Thoracic aorta (tissue), 2 donors: Measurements from ENCODE around the gene HIRIP3. TPM values are rescaled to one million over a fixed set of nuclear protein-coding genes. Genes with fewer than 3 reads are reported as not detected.

Source experiments
- ATAC-seq: fragments of 150-250 bp; one replicate; pipeline ENCODE4 v1.8.0; 2017; ENCODE audit warnings: low read depth; ENCODE audit not compliant: insufficient number of reproducible peaks, low FRiP score
- DNase-seq: peaks from one replicate; pipeline ENCODE4 v3.0.0-alpha.2; 2020; ENCODE audit warnings: low spot score
- H3K27ac ChIP-seq, 2 donors: fragments of 200-600 bp; sonication (generic); 1 replicate in 1 of 2; 2 replicates in 1 of 2; pipeline ENCODE4 v1.5.1; 2016; ENCODE audit warnings: mild to moderate bottlenecking in 2 of 2, moderate library complexity in 2 of 2
- H3K27me3 ChIP-seq: fragments of 200-600 bp; sonication (generic); replicated peaks from 2 replicates; pipeline ENCODE4 v1.6.0; 2016; ENCODE audit warnings: mild to moderate bottlenecking; ENCODE audit not compliant: insufficient read depth
- H3K36me3 ChIP-seq: fragments of 200-600 bp; sonication (generic); one replicate; pipeline ENCODE4 v1.5.1; 2016
- H3K4me1 ChIP-seq, 2 donors: fragments of 200-600 bp; sonication (generic); 1 replicate in 1 of 2; 2 replicates in 1 of 2; pipeline versions ENCODE4 v1.5.1 to v1.6.0; 2016; ENCODE audit warnings: low read depth in 2 of 2, mild to moderate bottlenecking in 1 of 2; ENCODE audit not compliant: control insufficient read depth in 1 of 2
- H3K4me3 ChIP-seq: fragments of 200-600 bp; sonication (generic); 2 replicates; pipeline ENCODE4 v1.5.1; 2016; ENCODE audit warnings: mild to moderate bottlenecking
- H3K9me3 ChIP-seq: fragments of 200-600 bp; sonication (generic); 2 replicates; pipeline ENCODE4 v1.5.1; 2016
- total RNA-seq, 2 donors: library from RNA; depleted of rRNA; stranded (reverse); fragments of >200 nt; gene quantifications; one replicate each; pipeline versions ENCODE4 v1.1.0 to v1.2.3, GENCODE V29; 2016
- TF ChIP-seq, protein P1 (sequence below): fragments of 200-600 bp; sonication (generic); IDR thresholded peaks from one replicate; pipeline ENCODE4 v1.5.1; 2019; ENCODE audit warnings: antibody characterized with exemption

HIRIP3 gene
- total RNA-seq, 2 donors from 2014 or later: 6.1 to 17.7 TPM

GRCh38 chr16:29984764-29985147, 10.7 kb downstream of the HIRIP3 start:
- TF ChIP-seq, protein P1, sequence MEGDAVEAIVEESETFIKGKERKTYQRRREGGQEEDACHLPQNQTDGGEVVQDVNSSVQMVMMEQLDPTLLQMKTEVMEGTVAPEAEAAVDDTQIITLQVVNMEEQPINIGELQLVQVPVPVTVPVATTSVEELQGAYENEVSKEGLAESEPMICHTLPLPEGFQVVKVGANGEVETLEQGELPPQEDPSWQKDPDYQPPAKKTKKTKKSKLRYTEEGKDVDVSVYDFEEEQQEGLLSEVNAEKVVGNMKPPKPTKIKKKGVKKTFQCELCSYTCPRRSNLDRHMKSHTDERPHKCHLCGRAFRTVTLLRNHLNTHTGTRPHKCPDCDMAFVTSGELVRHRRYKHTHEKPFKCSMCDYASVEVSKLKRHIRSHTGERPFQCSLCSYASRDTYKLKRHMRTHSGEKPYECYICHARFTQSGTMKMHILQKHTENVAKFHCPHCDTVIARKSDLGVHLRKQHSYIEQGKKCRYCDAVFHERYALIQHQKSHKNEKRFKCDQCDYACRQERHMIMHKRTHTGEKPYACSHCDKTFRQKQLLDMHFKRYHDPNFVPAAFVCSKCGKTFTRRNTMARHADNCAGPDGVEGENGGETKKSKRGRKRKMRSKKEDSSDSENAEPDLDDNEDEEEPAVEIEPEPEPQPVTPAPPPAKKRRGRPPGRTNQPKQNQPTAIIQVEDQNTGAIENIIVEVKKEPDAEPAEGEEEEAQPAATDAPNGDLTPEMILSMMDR: no peak
- H3K4me1 ChIP-seq: no peaks in the 10 kb centered on the region
- no peaks in the 10 kb centered on the region for H3K27me3 ChIP-seq
- DNase-seq: no peak
- H3K27ac ChIP-seq: no peak overlapping the region
- H3K36me3 ChIP-seq: peaks cover 94% of the 10 kb centered on the region
- H3K9me3 ChIP-seq: no peaks in the 10 kb centered on the region
- no peak for ATAC-seq
- H3K4me3 ChIP-seq: no peak overlapping the region

- no peaks in the 10 kb centered on the region for H3K9me3 ChIP-seq
- H3K4me1 ChIP-seq: no peaks in the 10 kb centered on the region
- DNase-seq (no peak), ATAC-seq (no peak)
- H3K27ac ChIP-seq: no peak overlapping the region
- peaks cover 95% of the 10 kb centered on the region for H3K36me3 ChIP-seq
- no peak overlapping the region for H3K4me3 ChIP-seq
- H3K27me3 ChIP-seq: no peaks in the 10 kb centered on the region
- TF ChIP-seq, protein P1: no peak
These were observed 11.2 kb downstream of the HIRIP3 start for GRCh38 chr16:29984137-29984763.

- H3K27ac ChIP-seq: no peak overlapping the region
- H3K9me3 ChIP-seq: no peaks in the 10 kb centered on the region
- ATAC-seq (no peak), DNase-seq (no peak)
- peaks cover 99% of the 10 kb centered on the region for H3K36me3 ChIP-seq
- TF ChIP-seq, protein P1: no peak
- no peak overlapping the region for H3K4me3 ChIP-seq
- no peaks in the 10 kb centered on the region for H3K4me1 ChIP-seq
- no peaks in the 10 kb centered on the region for H3K27me3 ChIP-seq
These were observed 11.8 kb downstream of the HIRIP3 start for GRCh38 chr16:29983420-29984136.

DNA sequence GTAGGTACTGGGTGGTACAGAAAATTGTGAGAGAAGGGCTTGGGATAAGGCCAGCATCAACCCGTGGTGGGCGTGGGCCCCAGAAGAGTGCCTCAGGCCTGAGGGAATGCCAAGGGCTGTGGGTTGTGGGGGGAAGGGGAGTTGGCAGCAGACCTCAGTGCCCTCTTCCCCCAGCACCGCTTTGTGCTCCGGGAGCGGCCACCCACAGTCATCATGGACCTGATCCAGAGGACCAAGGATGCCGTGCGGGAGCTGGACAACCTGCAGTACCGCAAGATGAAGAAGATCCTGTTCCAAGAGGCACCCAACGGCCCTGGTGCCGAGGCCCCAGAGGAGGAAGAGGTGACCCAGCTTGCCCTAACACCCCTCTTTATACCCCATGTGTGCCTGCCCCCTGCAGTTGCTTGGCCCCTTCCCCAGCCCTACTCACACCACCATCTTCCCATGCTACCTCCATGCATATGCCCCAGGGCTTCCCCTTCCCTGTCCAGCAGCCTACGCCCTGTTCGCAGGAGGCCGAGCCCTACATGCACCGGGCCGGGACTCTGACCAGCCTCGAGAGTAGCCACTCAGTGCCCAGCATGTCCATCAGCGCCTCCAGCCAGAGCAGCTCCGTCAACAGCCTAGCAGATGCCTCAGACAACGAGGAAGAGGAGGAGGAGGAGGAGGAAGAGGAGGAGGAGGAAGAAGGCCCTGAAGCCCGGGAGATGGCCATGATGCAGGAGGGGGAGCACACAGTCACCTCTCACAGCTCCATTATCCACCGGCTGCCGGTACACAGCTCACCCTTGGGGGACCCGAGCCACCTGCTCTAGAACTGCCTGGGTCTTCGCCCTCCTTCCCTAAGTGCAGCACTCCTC, 12.6 kb downstream of the HIRIP3 start:
- TF ChIP-seq, protein P1: no peak
- peaks cover 92% of the 10 kb centered on the region for H3K36me3 ChIP-seq

More for the DNA sequence above, 12.6 kb downstream of the HIRIP3 start:
- no peak for DNase-seq
- no peaks in the 10 kb centered on the region for H3K9me3 ChIP-seq
- H3K4me3 ChIP-seq: no peak overlapping the region
- H3K4me1 ChIP-seq: no peaks in the 10 kb centered on the region
- H3K27ac ChIP-seq: no peak overlapping the region
- ATAC-seq: no peak
- no peaks in the 10 kb centered on the region for H3K27me3 ChIP-seq
